ENCODE data around the gene EMX1. TPM values are rescaled to one million over a fixed set of nuclear protein-coding genes. Genes with fewer than 3 reads are reported as not detected.

EMX1 gene
- total RNA-seq, 1 donor from 2014 or later, result not detected

- Mint-ChIP-seq H3K9me3 (ENCODE audit: low read depth) (no peaks in the 10 kb centered on the region), H3K36me3 (ENCODE audit: low read depth) (peaks cover 14% of the 10 kb centered on the region), H3K4me3 (ENCODE audit: unreplicated experiment) (no peak overlapping the region), H3K4me1 (ENCODE audit: low read depth) (no peaks in the 10 kb centered on the region), H3K27ac (ENCODE audit: unreplicated experiment) (no peak overlapping the region), H3K27me3 (ENCODE audit: low read depth) (no peaks in the 10 kb centered on the region)
- DNase-seq (ENCODE audit: low spot score), result no peak
- peak; percentile 14 for TF ChIP-seq CTCF (IDR thresholded peaks at IDR 0.05)
These were observed 34.9 kb downstream of the EMX1 start for GRCh38 chr2:72952110-72952823.

- Mint-ChIP-seq H3K27ac (ENCODE audit: unreplicated experiment) (no peak overlapping the region), H3K27me3 (ENCODE audit: low read depth) (no peaks in the 10 kb centered on the region), H3K36me3 (ENCODE audit: low read depth) (peaks cover 14% of the 10 kb centered on the region), H3K4me3 (ENCODE audit: unreplicated experiment) (no peak overlapping the region), H3K9me3 (ENCODE audit: low read depth) (no peaks in the 10 kb centered on the region), H3K4me1 (ENCODE audit: low read depth) (no peaks in the 10 kb centered on the region)
- no peak for DNase-seq (ENCODE audit: low spot score)
- TF ChIP-seq CTCF (IDR thresholded peaks at IDR 0.05), result no peak
These were observed 35.6 kb downstream of the EMX1 start for GRCh38 chr2:72952961-72953360.

- H3K27ac Mint-ChIP-seq (ENCODE audit: unreplicated experiment), result no peak overlapping the region
- no peaks in the 10 kb centered on the region for H3K9me3 Mint-ChIP-seq (ENCODE audit: low read depth)
- H3K4me1 Mint-ChIP-seq (ENCODE audit: low read depth), result no peaks in the 10 kb centered on the region
- no peak overlapping the region for H3K4me3 Mint-ChIP-seq (ENCODE audit: unreplicated experiment)
- peaks cover 14% of the 10 kb centered on the region for H3K36me3 Mint-ChIP-seq (ENCODE audit: low read depth)
- no peak for TF ChIP-seq CTCF (IDR thresholded peaks at IDR 0.05)
- no peaks in the 10 kb centered on the region for H3K27me3 Mint-ChIP-seq (ENCODE audit: low read depth)
- DNase-seq (ENCODE audit: low spot score), result no peak
These were observed 36.2 kb downstream of the EMX1 start for GRCh38 chr2:72953528-72953927.

- Mint-ChIP-seq H3K9me3 (ENCODE audit: low read depth) (no peaks in the 10 kb centered on the region), H3K27ac (ENCODE audit: unreplicated experiment) (no peak overlapping the region), H3K27me3 (ENCODE audit: low read depth) (no peaks in the 10 kb centered on the region), H3K36me3 (ENCODE audit: low read depth) (peaks cover 11% of the 10 kb centered on the region), H3K4me3 (ENCODE audit: unreplicated experiment) (no peak overlapping the region), H3K4me1 (ENCODE audit: low read depth) (no peaks in the 10 kb centered on the region)
- no peak for DNase-seq (ENCODE audit: low spot score)
- no peak for TF ChIP-seq CTCF (IDR thresholded peaks at IDR 0.05)
These were observed 36.7 kb downstream of the EMX1 start for GRCh38 chr2:72953976-72954375.

GRCh38 chr2:72954376-72955227 lies 37.3 kb downstream of the EMX1 start:
- H3K4me1 Mint-ChIP-seq (ENCODE audit: low read depth), result no peaks in the 10 kb centered on the region
- no peaks in the 10 kb centered on the region for H3K9me3 Mint-ChIP-seq (ENCODE audit: low read depth)
- peaks cover 11% of the 10 kb centered on the region for H3K36me3 Mint-ChIP-seq (ENCODE audit: low read depth)
- no peak for TF ChIP-seq CTCF (IDR thresholded peaks at IDR 0.05)
- H3K4me3 Mint-ChIP-seq (ENCODE audit: unreplicated experiment), result no peak overlapping the region
- H3K27ac Mint-ChIP-seq (ENCODE audit: unreplicated experiment), result no peak overlapping the region
- no peaks in the 10 kb centered on the region for H3K27me3 Mint-ChIP-seq (ENCODE audit: low read depth)
- no peak for DNase-seq (ENCODE audit: low spot score)

All from chondrocyte (in vitro differentiated cells).